ENCODE results near the gene FLT3LG. TPM values are rescaled to one million over a fixed set of nuclear protein-coding genes. Genes with fewer than 3 reads are reported as not detected.

The FLT3LG gene
- total RNA-seq, 2 experiments from 2014 or later, result 348 to 355 TPM

DNA sequence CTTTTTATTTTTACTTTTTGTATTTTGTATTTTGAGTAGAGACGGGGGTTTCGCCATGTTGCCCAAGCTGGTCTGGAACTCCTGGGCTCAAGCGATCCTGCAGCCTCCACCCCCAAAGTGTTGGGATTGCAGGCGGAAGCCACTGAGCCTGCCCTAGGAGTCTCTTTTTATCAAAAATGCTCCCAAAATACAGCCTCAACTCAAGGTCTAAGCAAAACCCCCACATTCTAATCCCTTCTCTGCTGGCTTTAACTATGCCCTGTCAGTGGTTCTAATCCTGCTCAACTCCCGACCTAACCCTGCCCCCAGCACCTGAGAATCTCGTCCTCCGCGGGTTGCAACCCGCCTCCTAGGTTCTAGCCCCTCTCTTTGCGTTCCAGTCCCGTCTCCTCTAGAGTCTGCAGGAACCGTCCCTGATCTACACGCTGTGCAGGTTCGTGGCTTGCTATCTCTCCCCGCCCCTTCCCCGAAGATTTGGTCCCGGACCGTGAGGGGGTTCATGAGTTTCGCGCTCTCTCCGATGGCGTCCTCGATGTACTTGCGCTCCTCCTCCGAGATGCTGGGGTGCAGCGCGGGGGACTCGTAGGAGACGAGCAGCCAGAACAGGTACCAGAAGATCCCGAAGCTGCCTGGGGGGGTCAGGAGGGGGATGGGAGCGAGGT is 40.6 kb upstream of the FLT3LG start:
- Mint-ChIP-seq H3K27ac (peak overlapping the region; percentile 34), H3K9me3 (no peaks in the 10 kb centered on the region), H3K36me3 (ENCODE audit: low read depth) (peaks cover 1% of the 10 kb centered on the region), H3K4me1 (peaks cover 39% of the 10 kb centered on the region), H3K4me3 (no peak overlapping the region), H3K27me3 (peaks cover 86% of the 10 kb centered on the region)
- CTCF ChIA-PET, result interaction anchor here (0.8 to 1.4 kb wide), 2 partner anchors 9 to 40 kb away, joined by 3 to 6 read pairs; no protein-coding TSS in a partner anchor
- no peak for DNase-seq
- POLR2A ChIA-PET, result no interaction called here

- Mint-ChIP-seq H3K36me3 (ENCODE audit: low read depth) (no peaks in the 10 kb centered on the region), H3K4me3 (no peak overlapping the region), H3K4me1 (peaks cover 33% of the 10 kb centered on the region), H3K27me3 (peaks cover 86% of the 10 kb centered on the region), H3K9me3 (no peaks in the 10 kb centered on the region), H3K27ac (no peak overlapping the region)
- ChIA-PET POLR2A (no interaction called here), CTCF (interaction anchor here (0.9 to 1.8 kb wide), 7 partner anchors 13 to 43 kb away, joined by 3 to 6 read pairs (median 5); no protein-coding TSS in a partner anchor)
- no peak for DNase-seq
These were observed 39.0 kb upstream of the FLT3LG start for GRCh38 chr19:49434907-49435583.

GRCh38 chr19:49435670-49436069 is 38.3 kb upstream of the FLT3LG start:
- peaks cover 2% of the 10 kb centered on the region for H3K36me3 Mint-ChIP-seq (ENCODE audit: low read depth)
- H3K4me1 Mint-ChIP-seq, result peaks cover 35% of the 10 kb centered on the region
- ChIA-PET POLR2A (no interaction called here), CTCF (interaction anchor here (0.8 to 1.8 kb wide), 8 partner anchors 9 to 44 kb away, joined by 3 to 6 read pairs (median 4); no protein-coding TSS in a partner anchor)
- DNase-seq, result no peak
- H3K27ac Mint-ChIP-seq, result no peak overlapping the region
- no peaks in the 10 kb centered on the region for H3K9me3 Mint-ChIP-seq
- no peak overlapping the region for H3K4me3 Mint-ChIP-seq
- H3K27me3 Mint-ChIP-seq, result peaks cover 88% of the 10 kb centered on the region

- peak; percentile 54 for DNase-seq
- Mint-ChIP-seq H3K9me3 (no peaks in the 10 kb centered on the region), H3K27me3 (peaks cover 86% of the 10 kb centered on the region), H3K4me1 (peaks cover 34% of the 10 kb centered on the region), H3K4me3 (no peak overlapping the region), H3K27ac (no peak overlapping the region), H3K36me3 (ENCODE audit: low read depth) (peaks cover 4% of the 10 kb centered on the region)
- ChIA-PET POLR2A (interaction anchor here (0.6 kb wide), 1 partner anchor 17 kb away, joined by 3 read pairs; the partner anchor contains the start of gene ALDH16A1), CTCF (interaction anchor here (0.7 to 1.8 kb wide), 9 partner anchors 10 to 45 kb away, joined by 3 to 6 read pairs (median 3); no protein-coding TSS in a partner anchor)
These were observed 37.5 kb upstream of the FLT3LG start for GRCh38 chr19:49436381-49437017.

GRCh38 chr19:49437231-49437630 is 36.8 kb upstream of the FLT3LG start:
- H3K36me3 Mint-ChIP-seq (ENCODE audit: low read depth), result peaks cover 4% of the 10 kb centered on the region

DNA sequence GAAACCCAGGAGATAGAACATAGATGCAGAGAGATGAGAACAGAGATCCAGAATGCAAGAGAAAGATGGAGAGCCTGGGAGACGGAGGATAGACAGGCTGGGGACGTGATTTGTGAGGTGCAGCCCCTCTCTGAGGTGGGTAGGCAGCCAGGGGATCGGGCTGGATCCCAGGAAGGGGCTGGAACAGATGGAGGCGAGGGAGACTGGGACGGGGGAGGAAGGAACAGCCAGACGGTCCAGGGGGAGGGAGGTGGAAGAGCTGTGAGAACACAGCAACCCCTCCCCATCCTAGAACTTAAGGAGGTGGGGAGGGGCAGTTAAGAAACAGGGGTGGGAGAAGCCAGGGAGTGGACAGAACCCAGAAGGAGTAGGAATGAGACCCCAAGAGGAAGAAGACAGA is 35.8 kb upstream of the FLT3LG start:
- Mint-ChIP-seq H3K4me1 (peaks cover 39% of the 10 kb centered on the region), H3K9me3 (no peaks in the 10 kb centered on the region), H3K27me3 (peaks cover 86% of the 10 kb centered on the region), H3K4me3 (no peak overlapping the region), H3K36me3 (ENCODE audit: low read depth) (peaks cover 4% of the 10 kb centered on the region), H3K27ac (no peak overlapping the region)
- DNase-seq, result no peak
- POLR2A ChIA-PET, result no interaction called here
- CTCF ChIA-PET, result no interaction called here

More at GRCh38 chr19:49437231-49437630, 36.8 kb upstream of the FLT3LG start:
- DNase-seq, result no peak
- ChIA-PET CTCF (no interaction called here), POLR2A (no interaction called here)
- Mint-ChIP-seq H3K4me1 (peaks cover 37% of the 10 kb centered on the region), H3K4me3 (no peak overlapping the region), H3K27ac (peak overlapping the region; percentile 41), H3K9me3 (no peaks in the 10 kb centered on the region), H3K27me3 (peaks cover 88% of the 10 kb centered on the region)

DNA sequence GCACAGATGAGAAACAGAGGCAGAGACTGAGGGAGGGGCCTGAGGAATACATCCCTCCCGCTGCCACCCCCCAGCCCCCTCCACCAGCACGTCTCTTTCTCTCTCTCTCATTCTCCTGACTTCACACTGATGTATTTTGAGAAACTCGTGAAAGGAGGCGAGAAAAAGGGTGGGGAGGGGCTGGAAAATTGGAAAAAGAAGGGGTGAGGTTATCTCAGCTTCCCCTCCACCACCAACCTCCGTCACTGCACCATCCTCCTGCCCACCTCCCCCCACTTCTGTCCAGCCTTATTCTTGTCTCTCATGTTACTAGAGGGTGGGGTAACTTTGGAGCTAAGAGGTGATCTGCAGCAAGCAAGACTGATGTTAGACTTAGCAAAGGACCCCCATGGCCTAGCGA is 34.2 kb upstream of the FLT3LG start:
- ChIA-PET POLR2A (no interaction called here), CTCF (interaction anchor here (0.7 to 1.7 kb wide), 4 partner anchors 11 to 48 kb away, joined by 3 to 4 read pairs (median 4); partner anchors contain the start of gene PIH1D1)
- Mint-ChIP-seq H3K4me1 (peaks cover 46% of the 10 kb centered on the region), H3K27ac (no peak overlapping the region), H3K27me3 (peaks cover 76% of the 10 kb centered on the region), H3K9me3 (no peaks in the 10 kb centered on the region), H3K36me3 (ENCODE audit: low read depth) (peaks cover 4% of the 10 kb centered on the region), H3K4me3 (no peak overlapping the region)
- no peak for DNase-seq

DNA sequence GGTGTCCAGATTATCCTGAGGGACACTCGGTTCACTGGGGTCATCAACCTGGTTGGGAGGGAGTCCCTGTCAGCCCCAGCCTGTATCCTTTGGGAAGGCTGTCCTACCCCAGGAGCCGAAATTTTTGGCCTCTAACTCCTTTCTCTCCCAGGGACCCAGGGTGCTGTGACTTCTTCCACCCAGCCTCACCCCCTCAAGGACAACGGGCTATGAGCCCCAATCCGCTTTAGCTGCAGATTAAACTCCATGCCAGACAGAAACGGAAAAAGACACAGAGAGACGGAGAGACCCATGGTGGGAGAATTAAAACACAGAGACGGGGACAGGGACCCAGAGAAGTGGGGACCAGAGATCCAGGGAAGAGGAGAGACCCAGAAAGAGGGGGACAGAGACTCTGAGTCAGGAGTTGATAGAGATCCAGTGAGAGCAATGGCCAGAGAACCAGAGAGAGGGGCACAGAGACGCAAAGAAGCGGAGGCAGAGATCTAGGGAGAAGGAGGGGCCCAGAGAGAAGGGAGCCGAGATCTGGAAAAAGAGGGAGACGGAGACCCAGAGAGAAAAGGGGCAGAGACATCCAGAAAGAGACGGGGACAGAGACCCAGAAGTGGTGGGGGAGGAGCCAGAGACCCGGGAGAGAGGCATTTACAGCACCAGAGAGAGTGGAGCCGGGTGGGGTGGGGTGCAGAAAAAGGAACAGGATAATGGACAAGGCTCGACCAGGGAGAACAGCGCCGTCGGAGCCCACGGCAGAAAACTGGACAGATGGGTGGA is 33.4 kb upstream of the FLT3LG start:
- no peaks in the 10 kb centered on the region for H3K9me3 Mint-ChIP-seq
- POLR2A ChIA-PET, result no interaction called here
- peak overlapping the region; percentile 42 for H3K4me3 Mint-ChIP-seq
- DNase-seq, result no peak
- CTCF ChIA-PET, result interaction anchor here (0.7 to 1.7 kb wide), 4 partner anchors 11 to 49 kb away, joined by 3 to 4 read pairs (median 4); partner anchors contain the start of gene PIH1D1
- peak overlapping the region; percentile 25 for H3K27ac Mint-ChIP-seq
- peaks cover 8% of the 10 kb centered on the region for H3K36me3 Mint-ChIP-seq (ENCODE audit: low read depth)
- H3K4me1 Mint-ChIP-seq, result peaks cover 50% of the 10 kb centered on the region
- peaks cover 68% of the 10 kb centered on the region for H3K27me3 Mint-ChIP-seq

DNA sequence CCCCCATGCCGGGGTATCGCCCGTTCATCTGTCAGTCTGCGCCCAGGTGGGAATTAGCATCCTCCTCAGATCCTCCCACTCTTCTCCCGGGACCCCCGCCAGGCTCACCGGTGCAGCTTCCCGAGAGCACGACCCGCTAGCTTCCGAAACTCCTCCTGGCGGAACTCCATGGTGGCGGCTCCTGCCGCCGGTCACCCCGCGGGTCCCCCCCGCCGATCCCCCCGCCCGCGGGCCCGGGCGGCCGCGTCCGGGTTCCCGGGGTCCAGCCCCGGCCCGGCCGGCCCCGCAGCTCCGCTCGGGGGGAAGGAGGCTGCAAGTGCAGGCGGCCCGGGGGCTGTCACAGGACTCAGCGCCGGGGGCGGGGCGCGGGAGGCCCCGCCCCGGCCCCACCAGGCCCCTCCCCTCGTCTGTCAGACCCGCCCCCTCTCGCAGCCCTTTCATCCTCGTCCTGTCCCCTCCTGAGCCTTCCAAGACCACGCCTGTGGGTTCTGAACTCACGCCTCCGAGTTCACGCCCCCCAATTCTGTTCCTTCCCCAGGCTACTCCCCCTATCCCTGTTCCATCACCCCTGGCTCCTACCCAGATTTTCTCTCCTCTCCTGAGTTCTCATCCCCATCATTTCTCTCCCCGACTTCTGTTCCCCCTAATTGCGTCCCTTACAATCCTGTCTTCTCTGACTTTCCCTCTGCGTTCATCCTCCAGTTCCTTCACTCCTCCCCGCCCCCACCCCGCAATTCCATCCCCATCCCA is 32.6 kb upstream of the FLT3LG start, which contains the start of gene SLC17A7:
Gene SLC17A7 (minus strand): TSS at position 318 of the 750 bp plus-strand sequence. CDS start 148 bp downstream, at position 170.
- ChIA-PET CTCF (interaction anchor here (1.1 to 1.9 kb wide), 4 partner anchors 14 to 157 kb away, joined by 4 to 7 read pairs (median 5); no protein-coding TSS in a partner anchor), POLR2A (no interaction called here)
- peak; percentile 49 for DNase-seq
- H3K27ac Mint-ChIP-seq, result peak within 1 kb of the TSS; percentile 68
- H3K27me3 Mint-ChIP-seq, result peaks cover 60% of the 10 kb centered on the region
- peaks cover 50% of the 10 kb centered on the region for H3K4me1 Mint-ChIP-seq
- peak within 1 kb of the TSS; percentile 79 for H3K4me3 Mint-ChIP-seq
- H3K36me3 Mint-ChIP-seq (ENCODE audit: low read depth), result peaks cover 13% of the 10 kb centered on the region
- H3K9me3 Mint-ChIP-seq, result no peaks in the 10 kb centered on the region

- Mint-ChIP-seq H3K4me3 (peak overlapping the region; percentile 79), H3K27ac (no peak overlapping the region), H3K36me3 (ENCODE audit: low read depth) (peaks cover 18% of the 10 kb centered on the region), H3K4me1 (peaks cover 49% of the 10 kb centered on the region), H3K27me3 (peaks cover 54% of the 10 kb centered on the region), H3K9me3 (no peaks in the 10 kb centered on the region)
- POLR2A ChIA-PET, result no interaction called here
- DNase-seq, result no peak
- CTCF ChIA-PET, result interaction anchor here (1.1 to 1.9 kb wide), 7 partner anchors 15 to 216 kb away, joined by 3 to 7 read pairs (median 4); no protein-coding TSS in a partner anchor
These were observed 32.1 kb upstream of the FLT3LG start for GRCh38 chr19:49441960-49442350.

GRCh38 chr19:49442354-49442753 is 31.7 kb upstream of the FLT3LG start:
- peaks cover 50% of the 10 kb centered on the region for H3K27me3 Mint-ChIP-seq

More at GRCh38 chr19:49442354-49442753, 31.7 kb upstream of the FLT3LG start:
- Mint-ChIP-seq H3K4me1 (peaks cover 48% of the 10 kb centered on the region), H3K27ac (peak overlapping the region; percentile 68), H3K4me3 (peak overlapping the region; percentile 79), H3K36me3 (ENCODE audit: low read depth) (peaks cover 20% of the 10 kb centered on the region), H3K9me3 (no peaks in the 10 kb centered on the region)
- DNase-seq, result peak; percentile 32
- ChIA-PET POLR2A (interaction anchor here (1.0 kb wide), 1 partner anchor 11 kb away, joined by 6 read pairs; the partner anchor contains the start of gene ALDH16A1), CTCF (interaction anchor here (0.6 to 1.9 kb wide), 20 partner anchors 8 to 217 kb away, joined by 3 to 10 read pairs (median 4); partner anchors contain the start of genes GFY and PIH1D1)
